GM15510 (cell line): ENCODE data around the gene TOP1.

Experiments used
- POLR2A ChIP-seq: IDR thresholded peaks from 3 replicates; pipeline ENCODE4 v1.6.1; 2011; ENCODE audit warnings: borderline replicate concordance; ENCODE audit not compliant: insufficient read length; ENCODE audit errors: extremely low read depth

TOP1 gene

GRCh38 chr20:41028359-41029149 lies at the start of gene TOP1:
TOP1 (plus strand) TSS chr20:41028822; CDS start chr20:41029068, 246 bp downstream.
- TF ChIP-seq POLR2A: peak; percentile 88

- no peak for TF ChIP-seq POLR2A
Measured at GRCh38 chr20:40979247-40979646, 49.4 kb upstream of the TOP1 start.

GRCh38 chr20:40980106-40980827 lies 48.4 kb upstream of the TOP1 start:
- no peak for TF ChIP-seq POLR2A

- TF ChIP-seq POLR2A: no peak
Measured at GRCh38 chr20:40980828-40981310, 47.8 kb upstream of the TOP1 start.

GRCh38 chr20:40982415-40983145 lies 46.0 kb upstream of the TOP1 start:
- TF ChIP-seq POLR2A: no peak

- no peak for TF ChIP-seq POLR2A
Measured at GRCh38 chr20:40983898-40984297, 44.7 kb upstream of the TOP1 start.

GRCh38 chr20:40984496-40984895 lies 44.1 kb upstream of the TOP1 start:
- TF ChIP-seq POLR2A: no peak

GRCh38 chr20:40986774-40987173 lies 41.8 kb upstream of the TOP1 start:
- no peak for TF ChIP-seq POLR2A

- no peak for TF ChIP-seq POLR2A
Measured at GRCh38 chr20:40990542-40991120, 38.0 kb upstream of the TOP1 start.

GRCh38 chr20:40991181-40991889 lies 37.3 kb upstream of the TOP1 start:
- peak; percentile 28 for TF ChIP-seq POLR2A

GRCh38 chr20:40992349-40993113 lies 36.1 kb upstream of the TOP1 start:
- no peak for TF ChIP-seq POLR2A

- no peak for TF ChIP-seq POLR2A
Measured at GRCh38 chr20:40993794-40994540, 34.7 kb upstream of the TOP1 start.

GRCh38 chr20:40996326-40996725 lies 32.3 kb upstream of the TOP1 start:
- TF ChIP-seq POLR2A: no peak
